AG09309 (cell line): ENCODE measurements around the gene ACTN1.

ENCODE experiments used
- DNase-seq: peaks from one replicate; pipeline ENCODE4 v3.0.0-alpha.2; 2010; ENCODE audit warnings: low read depth
- H3K4me3 ChIP-seq: 2 replicates; pipeline ENCODE4 v1.5.1; 2011; ENCODE audit warnings: mild to moderate bottlenecking, low read depth, low read length, moderate library complexity; ENCODE audit not compliant: control insufficient read depth
- TF ChIP-seq, protein P1 (sequence below): IDR thresholded peaks from 2 replicates; pipeline ENCODE4 v1.5.1; 2011; ENCODE audit warnings: mild to moderate bottlenecking, low read depth, low read length, inconsistent platforms; ENCODE audit not compliant: insufficient read depth, control insufficient read depth; ENCODE audit errors: missing control alignments

Gene ACTN1

DNA sequence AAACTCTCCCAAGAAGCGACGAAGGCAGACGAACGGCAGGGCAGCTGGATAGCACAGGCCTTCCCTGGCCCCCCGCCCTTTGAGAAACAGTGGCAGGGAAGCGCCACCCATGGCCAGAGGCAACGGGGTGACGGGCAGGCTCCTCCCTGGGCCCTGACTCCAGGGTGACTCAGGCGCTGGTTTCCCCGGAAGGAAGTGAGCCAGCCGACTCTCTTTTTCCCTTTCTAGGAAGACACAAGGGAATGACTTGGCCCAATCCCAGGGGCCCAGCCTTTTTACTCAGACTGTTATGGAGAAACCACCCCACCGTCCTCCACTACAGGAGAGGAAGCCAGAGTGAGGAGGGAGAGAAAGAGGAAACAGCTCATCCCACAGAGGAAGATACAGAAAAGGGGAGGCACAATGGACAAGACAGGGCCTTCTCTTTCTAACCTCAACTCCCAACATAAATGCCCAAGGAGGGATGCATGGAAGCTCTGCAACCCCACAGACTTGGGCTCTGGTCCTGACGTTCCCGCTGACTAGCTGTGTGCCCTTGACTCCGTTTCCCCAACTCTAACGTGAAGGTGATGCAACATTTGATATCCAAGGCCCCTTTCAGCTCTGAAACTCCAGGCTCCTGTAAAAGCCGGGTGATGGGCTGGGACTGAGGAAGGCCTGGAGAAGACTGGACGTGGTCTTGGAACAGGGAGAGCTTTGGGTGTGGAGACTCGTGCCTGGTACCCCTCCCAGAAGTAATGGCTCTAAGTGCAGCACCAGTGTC is 27.9 kb downstream of the ACTN1 start:
- peak; percentile 85 for DNase-seq
- no peak overlapping the region for H3K4me3 ChIP-seq
- TF ChIP-seq, protein P1, sequence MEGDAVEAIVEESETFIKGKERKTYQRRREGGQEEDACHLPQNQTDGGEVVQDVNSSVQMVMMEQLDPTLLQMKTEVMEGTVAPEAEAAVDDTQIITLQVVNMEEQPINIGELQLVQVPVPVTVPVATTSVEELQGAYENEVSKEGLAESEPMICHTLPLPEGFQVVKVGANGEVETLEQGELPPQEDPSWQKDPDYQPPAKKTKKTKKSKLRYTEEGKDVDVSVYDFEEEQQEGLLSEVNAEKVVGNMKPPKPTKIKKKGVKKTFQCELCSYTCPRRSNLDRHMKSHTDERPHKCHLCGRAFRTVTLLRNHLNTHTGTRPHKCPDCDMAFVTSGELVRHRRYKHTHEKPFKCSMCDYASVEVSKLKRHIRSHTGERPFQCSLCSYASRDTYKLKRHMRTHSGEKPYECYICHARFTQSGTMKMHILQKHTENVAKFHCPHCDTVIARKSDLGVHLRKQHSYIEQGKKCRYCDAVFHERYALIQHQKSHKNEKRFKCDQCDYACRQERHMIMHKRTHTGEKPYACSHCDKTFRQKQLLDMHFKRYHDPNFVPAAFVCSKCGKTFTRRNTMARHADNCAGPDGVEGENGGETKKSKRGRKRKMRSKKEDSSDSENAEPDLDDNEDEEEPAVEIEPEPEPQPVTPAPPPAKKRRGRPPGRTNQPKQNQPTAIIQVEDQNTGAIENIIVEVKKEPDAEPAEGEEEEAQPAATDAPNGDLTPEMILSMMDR, result no peak

DNA sequence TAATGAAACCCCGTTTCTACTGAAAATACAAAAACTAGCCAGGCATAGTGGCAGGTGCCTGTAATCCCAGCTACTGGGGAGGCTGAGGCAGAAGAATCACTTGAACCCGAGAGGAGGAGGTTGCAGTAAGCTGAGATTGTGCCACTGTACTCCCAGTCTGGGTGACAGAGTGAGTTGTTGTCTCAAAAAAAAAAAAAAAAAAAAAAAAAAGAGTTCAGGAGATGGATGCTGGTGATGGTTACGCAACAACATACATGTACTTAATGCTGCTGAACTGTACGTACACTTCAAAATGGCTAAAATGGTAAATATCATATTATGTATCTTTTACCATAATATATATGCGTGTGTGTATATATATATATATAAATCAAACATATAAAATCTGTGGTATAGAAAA is 29.0 kb downstream of the ACTN1 start:
- TF ChIP-seq, protein P1, result no peak
- no peak overlapping the region for H3K4me3 ChIP-seq
- no peak for DNase-seq

DNA sequence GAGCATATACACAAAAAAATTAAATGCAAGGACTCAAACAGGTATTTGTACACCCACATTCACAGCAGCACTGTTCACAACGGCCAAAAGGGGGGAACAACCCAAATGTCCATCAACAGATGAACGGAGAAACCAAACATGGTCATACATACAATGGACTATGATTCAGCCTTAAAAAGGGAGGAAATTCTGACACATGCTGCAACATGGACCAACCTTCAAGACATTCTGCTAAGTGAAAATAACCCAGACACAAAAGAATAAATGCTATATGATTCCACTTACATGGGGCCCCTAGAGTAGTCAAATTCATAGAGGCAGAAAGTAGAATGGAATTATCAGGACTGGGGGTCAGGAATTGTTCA is 29.5 kb downstream of the ACTN1 start:
- TF ChIP-seq, protein P1, result no peak
- DNase-seq, result no peak
- H3K4me3 ChIP-seq, result no peak overlapping the region

- no peak for DNase-seq
- H3K4me3 ChIP-seq, result no peak overlapping the region
- TF ChIP-seq, protein P1, result no peak
Measured at GRCh38 chr14:68948686-68949600, 30.2 kb downstream of the ACTN1 start.

- H3K4me3 ChIP-seq, result no peak overlapping the region
- TF ChIP-seq, protein P1, result no peak
- no peak for DNase-seq
Measured at GRCh38 chr14:68947802-68948201, 31.3 kb downstream of the ACTN1 start.

- TF ChIP-seq, protein P1, result no peak
- no peak for DNase-seq
- no peak overlapping the region for H3K4me3 ChIP-seq
Measured at GRCh38 chr14:68946489-68946822, 32.6 kb downstream of the ACTN1 start.
